GM23248 (cell line): ENCODE measurements around the gene ESPNL. TPM values are rescaled to one million over a fixed set of nuclear protein-coding genes. Genes with fewer than 3 reads are reported as not detected.
"Not testable (repeated sequence)": the region's sequence is repeated elsewhere in the genome, so short reads cannot be mapped to it uniquely, and the experiment has no call there.

Experiments used
- DNase-seq: peaks from one replicate; pipeline ENCODE4 v3.0.0-alpha.2; 2015
- H2AFZ ChIP-seq: fragments of 200-600 bp; sonication (generic); 2 replicates; pipeline ENCODE4 v1.6.1; 2016; ENCODE audit warnings: antibody characterized with exemption
- H3F3A ChIP-seq: fragments of 200-600 bp; sonication (generic); 2 replicates; pipeline ENCODE4 v1.6.1; 2016; ENCODE audit warnings: mild to moderate bottlenecking, antibody characterized with exemption, mixed run types; ENCODE audit not compliant: insufficient read depth
- H3K27ac ChIP-seq: fragments of 200-600 bp; sonication (generic); 2 replicates; pipeline ENCODE4 v1.5.1; 2016; ENCODE audit warnings: mild to moderate bottlenecking
- H3K27me3 ChIP-seq: fragments of 200-600 bp; sonication (generic); replicated peaks from 2 replicates; pipeline ENCODE4 v1.6.1; 2016; ENCODE audit warnings: mild to moderate bottlenecking; ENCODE audit not compliant: insufficient read depth
- H3K36me3 ChIP-seq: fragments of 200-600 bp; sonication (generic); 2 replicates; pipeline ENCODE4 v1.6.1; 2016; ENCODE audit warnings: low read depth, mild to moderate bottlenecking
- H3K4me1 ChIP-seq: fragments of 200-600 bp; sonication (generic); 2 replicates; pipeline ENCODE4 v1.6.1; 2016; ENCODE audit warnings: mild to moderate bottlenecking; ENCODE audit not compliant: insufficient read depth
- H3K4me2 ChIP-seq: fragments of 200-600 bp; sonication (generic); one replicate; pipeline ENCODE4 v1.6.1; 2016; ENCODE audit warnings: mild to moderate bottlenecking; ENCODE audit not compliant: unreplicated experiment
- H3K4me3 ChIP-seq: fragments of 200-600 bp; sonication (generic); 2 replicates; pipeline ENCODE4 v1.5.1; 2016; ENCODE audit warnings: mild to moderate bottlenecking
- H3K79me2 ChIP-seq: fragments of 200-600 bp; sonication (generic); 2 replicates; pipeline ENCODE4 v1.6.1; 2016; ENCODE audit warnings: mild to moderate bottlenecking; ENCODE audit not compliant: insufficient read depth
- H3K9ac ChIP-seq: fragments of 200-600 bp; sonication (generic); 2 replicates; pipeline ENCODE4 v1.6.1; 2016; ENCODE audit warnings: mild to moderate bottlenecking
- H3K9me2 ChIP-seq: fragments of 200-600 bp; sonication (generic); 2 replicates; pipeline ENCODE4 v1.6.1; 2016; ENCODE audit warnings: mixed run types, mild to moderate bottlenecking, moderate library complexity; ENCODE audit not compliant: insufficient read depth
- H3K9me3 ChIP-seq: fragments of 200-600 bp; sonication (generic); one replicate; pipeline ENCODE4 v1.6.1; 2017; ENCODE audit warnings: low read depth
- H4K20me1 ChIP-seq: fragments of 200-600 bp; sonication (generic); 2 replicates; pipeline ENCODE4 v1.6.0; 2016; ENCODE audit not compliant: insufficient read depth
- EZH2 ChIP-seq: fragments of 200-600 bp; sonication (generic); IDR thresholded peaks from 2 replicates; pipeline ENCODE4 v1.6.1; 2018; ENCODE audit warnings: antibody characterized with exemption, mild to moderate bottlenecking; ENCODE audit not compliant: insufficient read depth, poor library complexity, severe bottlenecking
- EZH2phosphoT487 ChIP-seq: fragments of 200-600 bp; sonication (generic); IDR thresholded peaks from 2 replicates; pipeline ENCODE4 v1.6.1; 2018; ENCODE audit warnings: antibody characterized with exemption, moderate library complexity, mild to moderate bottlenecking, low read depth; ENCODE audit not compliant: insufficient read depth
- WGBS, 2 experiments: methylation state at CpG; one replicate each; pipeline ENCODE4 v1.1.6; 2015 to 2017; ENCODE audit warnings: low lambda C conversion rate in 2 of 2, low coverage in 1 of 2; ENCODE audit errors: missing lambda C conversion rate in 2 of 2; 5-methylcytosine and 5-hydroxymethylcytosine counted together
- in situ Hi-C: fragments of 300-500 bp; cut with MboI; formaldehyde crosslinking; loops from 2 replicates; pipeline ENCODE4 v1.15.0; 2020
- polyA plus RNA-seq: library from polyadenylated mRNA; unstranded; fragments of >200 nt; fragmentation: Nextera tagmentation; extraction: Ambion mirVana; gene quantifications from 2 replicates; pipeline ENCODE4 v1.2.1, GENCODE V29; 2016
- total RNA-seq: library from RNA; depleted of rRNA; stranded (reverse); fragments of >200 nt; shearing (Covaris generic); gene quantifications from 2 replicates; pipeline ENCODE4 v1.2.3, GENCODE V29; 2014

ESPNL gene
- total and polyA plus RNA-seq, 2 experiments from 2014 or later = 0.60 to 1.4 TPM

DNA sequence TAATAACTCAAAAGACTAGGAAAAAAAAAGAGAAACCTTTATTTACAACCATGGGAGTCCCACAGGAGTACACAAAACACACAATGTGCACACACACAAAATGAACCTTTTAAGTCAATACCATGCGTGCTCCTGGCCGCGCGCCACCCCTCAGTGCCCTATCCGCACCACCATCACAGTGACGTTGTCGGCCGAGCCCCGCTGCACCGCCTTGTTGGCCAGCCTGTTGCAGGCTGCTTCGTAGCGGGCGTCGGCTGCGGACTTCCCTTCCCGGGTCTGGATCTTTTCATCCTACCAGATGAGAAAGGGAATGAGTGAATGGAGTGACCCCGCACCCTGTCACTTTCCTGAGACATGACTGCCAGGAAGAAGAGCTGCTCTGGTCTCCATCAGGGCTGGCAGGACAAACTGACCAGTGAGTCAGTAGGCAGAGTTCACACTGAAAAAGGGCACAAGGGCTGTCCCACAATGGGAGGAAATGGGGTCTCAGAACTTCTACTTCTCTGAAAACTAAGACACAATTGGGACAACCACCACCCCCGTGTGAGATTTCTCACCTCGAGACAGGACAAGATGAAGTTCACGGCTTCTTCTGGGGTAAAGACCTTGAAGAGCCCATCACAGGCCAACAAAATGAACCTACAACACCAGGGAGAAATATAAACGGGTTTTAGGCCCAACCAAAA, 70.4 kb downstream of the ESPNL start:
- Histone ChIP-seq H3K4me1 (peaks cover 40% of the 10 kb centered on the region), H3K36me3 (peaks cover 11% of the 10 kb centered on the region), H3K79me2 (peaks cover 10% of the 10 kb centered on the region; the same call in 1 of the 2 replicates), H3K27ac (peak overlapping the region; percentile 96), H3K9me3 (no peaks in the 10 kb centered on the region), H3F3A (peaks cover 62% of the 10 kb centered on the region), H3K4me2 (peak overlapping the region; percentile 33), H3K9me2 (no peaks in the 10 kb centered on the region), H4K20me1 (no peaks in the 10 kb centered on the region), H3K27me3 (no peaks in the 10 kb centered on the region), H2AFZ (no peak overlapping the region), H3K9ac (peak overlapping the region; percentile 80), H3K4me3 (no peak overlapping the region)
- in situ Hi-C loops = no loop called here
- peak; percentile 21 for DNase-seq
- TF ChIP-seq EZH2 = no peak
- TF ChIP-seq EZH2phosphoT487 = no peak
- WGBS, 2 experiments = 87 to 92% methylated on average over 21 of the region's 21 CpGs

DNA sequence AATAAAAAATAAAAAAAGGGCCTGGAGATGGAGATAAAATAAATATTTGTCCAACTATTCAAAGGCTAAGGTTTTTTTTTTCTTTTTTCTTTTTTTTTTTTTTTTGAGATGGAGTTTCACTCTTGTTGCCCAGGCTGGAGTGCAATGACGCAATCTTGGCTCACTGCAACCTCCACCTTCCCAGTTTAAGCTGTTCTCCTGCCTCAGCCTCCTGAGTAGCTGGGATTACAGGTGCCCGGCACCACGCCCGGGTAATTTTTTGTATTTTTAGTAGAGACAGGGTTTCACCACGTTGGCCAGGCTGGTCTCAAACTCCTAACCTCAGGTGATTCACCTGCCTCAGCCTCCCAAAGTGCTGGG, 70.9 kb downstream of the ESPNL start:
- H3K9me3 ChIP-seq, H2AFZ ChIP-seq, H3K9me2 ChIP-seq, H4K20me1 ChIP-seq, DNase-seq, in situ Hi-C loops, H3K4me3 ChIP-seq, H3K27me3 ChIP-seq: not testable (repeated sequence)
- Histone ChIP-seq H3K4me1 (peaks cover 40% of the 10 kb centered on the region), H3K36me3 (peaks cover 12% of the 10 kb centered on the region), H3F3A (peaks cover 62% of the 10 kb centered on the region), H3K4me2 (peak overlapping the region; percentile 4), H3K9ac (peak overlapping the region; percentile 80), H3K79me2 (peaks cover 10% of the 10 kb centered on the region; the same call in 1 of the 2 replicates), H3K27ac (peak overlapping the region; percentile 96)
- WGBS, 2 experiments = 89 to 96% methylated on average over 5 of the region's 5 CpGs

DNA sequence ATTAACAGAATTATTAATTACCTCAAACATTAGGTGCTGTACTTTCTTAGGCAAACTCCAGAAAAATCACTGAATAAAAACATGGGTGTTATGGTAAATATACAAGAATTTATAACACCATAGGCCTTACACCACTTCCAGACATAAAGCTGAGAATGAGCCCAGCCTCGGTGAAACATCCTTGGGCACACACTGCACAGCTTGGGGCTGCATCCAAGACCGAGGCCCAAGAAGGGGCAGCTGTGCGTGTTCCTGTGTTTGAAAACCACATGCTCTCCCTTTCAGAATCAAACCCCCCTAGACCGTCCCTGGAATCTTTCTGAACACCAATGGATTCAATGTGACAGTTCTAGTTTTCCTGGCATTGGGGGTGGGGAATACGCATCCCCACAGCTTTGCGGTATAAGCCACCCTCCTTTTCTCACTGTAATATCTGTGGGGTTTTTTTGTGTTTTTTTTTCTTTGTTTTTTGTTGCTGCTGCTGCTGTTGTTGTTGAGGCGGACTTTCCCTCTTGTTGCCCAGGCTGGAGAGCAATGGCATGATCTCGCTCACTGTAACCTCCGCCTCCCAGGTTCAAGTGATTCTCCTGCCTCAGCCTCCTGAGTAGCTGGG, 71.5 kb downstream of the ESPNL start:
- Histone ChIP-seq H3K9ac (0 out of 2 replicates have a peak overlapping the region, but pooled peaks have one; percentile 27), H3K9me2 (no peaks in the 10 kb centered on the region), H3K9me3 (no peaks in the 10 kb centered on the region), H3K4me2 (no peak overlapping the region), H3K79me2 (peaks cover 13% of the 10 kb centered on the region; the same call in 1 of the 2 replicates), H4K20me1 (no peaks in the 10 kb centered on the region), H3K27me3 (no peaks in the 10 kb centered on the region), H3F3A (peaks cover 62% of the 10 kb centered on the region), H3K27ac (peak overlapping the region; percentile 96), H2AFZ (no peak overlapping the region), H3K4me3 (no peak overlapping the region), H3K4me1 (peaks cover 40% of the 10 kb centered on the region), H3K36me3 (peaks cover 14% of the 10 kb centered on the region)
- WGBS, 2 experiments = 90 to 95% methylated on average over 9 of the region's 9 CpGs
- no peak for DNase-seq
- TF ChIP-seq EZH2 (no peak), EZH2phosphoT487 (no peak)
- in situ Hi-C loops = no loop called here

DNA sequence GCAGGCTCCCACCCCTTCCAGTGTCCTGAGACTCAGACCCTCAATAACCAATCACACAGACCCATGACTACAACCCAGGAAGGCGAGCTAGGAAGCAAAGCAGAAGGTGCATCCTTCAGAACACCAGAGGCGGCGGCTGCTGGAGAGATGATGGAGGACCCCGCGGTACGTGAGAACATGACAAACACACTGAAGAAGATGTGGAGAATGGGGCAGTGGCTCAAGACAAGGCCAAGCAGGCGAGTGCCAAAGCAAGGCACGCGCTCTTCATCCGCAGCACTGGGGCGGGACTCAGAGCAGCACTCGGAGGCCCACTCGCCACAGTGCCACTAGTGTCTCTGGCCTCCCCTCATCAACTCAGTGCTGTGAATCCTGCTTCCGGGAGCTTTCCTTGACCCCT, 72.3 kb downstream of the ESPNL start:
- H3K9ac ChIP-seq = no peak overlapping the region
- TF ChIP-seq EZH2 = no peak
- no peak for TF ChIP-seq EZH2phosphoT487
- WGBS, 2 experiments = 92 to 93% methylated on average over 14 of the region's 14 CpGs
- H3K4me1 ChIP-seq = peaks cover 40% of the 10 kb centered on the region
- DNase-seq = no peak
- H3K9me3 ChIP-seq = no peaks in the 10 kb centered on the region
- H2AFZ ChIP-seq = no peak overlapping the region
- H3K79me2 ChIP-seq = peaks cover 20% of the 10 kb centered on the region; the same call in 1 of the 2 replicates
- no peaks in the 10 kb centered on the region for H3K27me3 ChIP-seq
- H3K4me3 ChIP-seq = no peak overlapping the region
- H3K9me2 ChIP-seq = no peaks in the 10 kb centered on the region
- H3K4me2 ChIP-seq = no peak overlapping the region
- no peak overlapping the region for H3K27ac ChIP-seq
- in situ Hi-C loops = no loop called here
- peaks cover 62% of the 10 kb centered on the region for H3F3A ChIP-seq
- H3K36me3 ChIP-seq = peaks cover 21% of the 10 kb centered on the region
- no peaks in the 10 kb centered on the region for H4K20me1 ChIP-seq

DNA sequence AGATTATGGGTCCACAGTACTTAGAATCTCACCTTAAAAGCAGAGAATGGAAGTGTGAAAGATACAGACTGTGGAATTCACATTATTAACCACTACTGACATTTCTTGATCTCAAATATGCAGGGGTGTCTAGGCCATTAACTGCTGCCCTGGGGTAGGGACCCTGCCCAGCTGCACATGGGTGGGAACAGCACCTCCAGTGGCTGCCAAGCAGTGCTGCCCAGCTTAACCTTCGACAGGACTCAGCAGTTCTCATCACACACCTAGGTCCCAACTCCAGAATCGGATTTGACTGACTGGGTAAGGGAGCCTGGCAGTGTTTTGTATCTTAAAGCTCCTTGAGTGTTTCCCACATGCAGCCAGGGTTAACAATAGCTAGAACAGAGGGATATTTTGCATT, 73.6 kb downstream of the ESPNL start:
- WGBS, 2 experiments = 98 to 100% methylated on average over 2 of the region's 2 CpGs
- no peak for TF ChIP-seq EZH2
- TF ChIP-seq EZH2phosphoT487 = no peak
- no peak for DNase-seq
- peaks cover 56% of the 10 kb centered on the region for H3F3A ChIP-seq
- H3K36me3 ChIP-seq = peaks cover 32% of the 10 kb centered on the region
- H3K9me2 ChIP-seq = no peaks in the 10 kb centered on the region
- no peaks in the 10 kb centered on the region for H3K9me3 ChIP-seq
- peaks cover 28% of the 10 kb centered on the region for H3K4me1 ChIP-seq
- in situ Hi-C loops = no loop called here
- no peak overlapping the region for H3K4me2 ChIP-seq
- no peak overlapping the region for H3K4me3 ChIP-seq
- H3K27ac ChIP-seq = no peak overlapping the region
- no peaks in the 10 kb centered on the region for H4K20me1 ChIP-seq
- H2AFZ ChIP-seq = no peak overlapping the region
- H3K9ac ChIP-seq = no peak overlapping the region
- no peaks in the 10 kb centered on the region for H3K27me3 ChIP-seq
- peaks cover 17% of the 10 kb centered on the region; the same call in 1 of the 2 replicates for H3K79me2 ChIP-seq
